Liver (tissue), 9 donors: Measurements from ENCODE around the gene MPC2. TPM values are rescaled to one million over a fixed set of nuclear protein-coding genes. Genes with fewer than 3 reads are reported as not detected.
A peak's percentile ranks its signal among the peaks of the same experiment; 100 is the strongest.

Experiments used
- DNase-seq: peaks from one replicate; pipeline ENCODE4 v3.0.0-alpha.2; 2017; ENCODE audit warnings: low spot score
- H3K27ac ChIP-seq, 2 donors: one replicate each; pipeline ENCODE4 v1.7.0; 2013; ENCODE audit warnings: inconsistent platforms in 2 of 2, low read length in 2 of 2, control low read depth in 1 of 2, low read depth in 1 of 2, mild to moderate bottlenecking in 1 of 2
- H3K27me3 ChIP-seq, 4 donors: one replicate each; pipeline versions ENCODE4 v1.6.1 to v1.7.0; 2013; ENCODE audit warnings: low read length in 3 of 4, inconsistent platforms in 1 of 4, mild to moderate bottlenecking in 1 of 4, moderate library complexity in 1 of 4; ENCODE audit not compliant: control insufficient read depth in 4 of 4, insufficient read depth in 4 of 4
- H3K36me3 ChIP-seq, 4 donors: one replicate each; pipeline versions ENCODE4 v1.6.1 to v1.7.0; 2013; ENCODE audit warnings: low read length in 3 of 4, mild to moderate bottlenecking in 3 of 4, low read depth in 1 of 4, moderate library complexity in 1 of 4; ENCODE audit not compliant: control insufficient read depth in 4 of 4, insufficient read depth in 3 of 4
- H3K4me1 ChIP-seq, 4 donors: one replicate each; pipeline versions ENCODE4 v1.6.1 to v1.7.0; 2013; ENCODE audit warnings: low read length in 3 of 4, mild to moderate bottlenecking in 3 of 4, moderate library complexity in 1 of 4; ENCODE audit not compliant: control insufficient read depth in 4 of 4, insufficient read depth in 4 of 4
- H3K4me3 ChIP-seq, 3 donors: one replicate each; pipeline versions ENCODE4 v1.6.1 to v1.7.0; 2013; ENCODE audit warnings: low read length in 3 of 3, control low read depth in 1 of 3, low read depth in 1 of 3, mild to moderate bottlenecking in 1 of 3
- H3K9ac ChIP-seq, 2 donors: one replicate each; pipeline ENCODE4 v1.7.0; 2013; ENCODE audit warnings: low read length in 2 of 2, mild to moderate bottlenecking in 2 of 2, moderate library complexity in 2 of 2, control low read depth in 1 of 2, low read depth in 1 of 2
- H3K9me3 ChIP-seq, 4 donors: one replicate each; pipeline versions ENCODE4 v1.6.1 to v1.7.0; 2013; ENCODE audit warnings: low read length in 3 of 4; ENCODE audit not compliant: control insufficient read depth in 4 of 4
- EGR1 ChIP-seq, 2 donors: IDR thresholded peaks; 2 replicates each; pipeline ENCODE4 v1.6.1; 2016 to 2018; ENCODE audit warnings: antibody characterized with exemption in 2 of 2, low read depth in 2 of 2
- FOXA1 ChIP-seq: IDR thresholded peaks from 2 replicates; pipeline ENCODE4 v1.6.1; 2016; ENCODE audit warnings: antibody characterized with exemption
- FOXA2 ChIP-seq: IDR thresholded peaks from 2 replicates; pipeline ENCODE4 v1.6.1; 2016; ENCODE audit warnings: antibody characterized with exemption
- GABPA ChIP-seq, 2 donors: IDR thresholded peaks in 1 of 2; conservative IDR thresholded peaks in 1 of 2; 2 replicates each; pipeline ENCODE4 v1.6.1; 2016; ENCODE audit warnings: antibody characterized with exemption in 2 of 2, mild to moderate bottlenecking in 1 of 2, moderate library complexity in 1 of 2
- HNF4A ChIP-seq, 2 donors: conservative IDR thresholded peaks; 2 replicates each; pipeline ENCODE4 v1.6.1; 2016; ENCODE audit warnings: antibody characterized with exemption in 2 of 2, mild to moderate bottlenecking in 2 of 2
- HNF4G ChIP-seq: IDR thresholded peaks from 2 replicates; pipeline ENCODE4 v1.6.1; 2016; ENCODE audit warnings: antibody characterized with exemption
- JUND ChIP-seq, 2 donors: IDR thresholded peaks; 2 replicates each; pipeline ENCODE4 v1.6.1; 2016; ENCODE audit warnings: antibody characterized with exemption in 2 of 2
- RAD21 ChIP-seq, 2 donors: IDR thresholded peaks; 2 replicates each; pipeline ENCODE4 v1.6.1; 2016; ENCODE audit warnings: antibody characterized with exemption in 2 of 2, mild to moderate bottlenecking in 2 of 2
- REST ChIP-seq: IDR thresholded peaks from 2 replicates; pipeline ENCODE4 v1.6.1; 2016; ENCODE audit warnings: antibody characterized with exemption, mild to moderate bottlenecking
- RXRA ChIP-seq, 2 donors: IDR thresholded peaks; 2 replicates each; pipeline ENCODE4 v1.6.1; 2017 to 2018; ENCODE audit warnings: antibody characterized with exemption in 2 of 2, mild to moderate bottlenecking in 1 of 2
- SP1 ChIP-seq: IDR thresholded peaks from 2 replicates; pipeline ENCODE4 v1.6.1; 2018; ENCODE audit warnings: antibody characterized with exemption, mild to moderate bottlenecking
- YY1 ChIP-seq: IDR thresholded peaks from 2 replicates; pipeline ENCODE4 v1.6.1; 2016; ENCODE audit warnings: antibody characterized with exemption, mild to moderate bottlenecking
- ZBTB33 ChIP-seq: IDR thresholded peaks from 2 replicates; pipeline ENCODE4 v1.6.1; 2016; ENCODE audit warnings: antibody characterized with exemption
- WGBS: extraction: QIAGEN DNeasy Blood & Tissue Kit; methylation state at CpG from one replicate; pipeline ENCODE4 v1.1.7; 2013; 5-methylcytosine and 5-hydroxymethylcytosine counted together
- polyA plus RNA-seq, 2 donors: library from polyadenylated mRNA; stranded (reverse) in 1 of 2; unstranded in 1 of 2; fragments of 200-250 nt in 1 of 2; fragments of >200 nt in 1 of 2; fragmentation: Nextera tagmentation in 1 of 2; extraction: Ambion mirVana in 1 of 2; gene quantifications; one replicate each; pipeline versions ENCODE4 v1.2.1 to v1.2.3, GENCODE V29; 2013 to 2015
- total RNA-seq, 2 donors: library from RNA; depleted of rRNA; stranded (reverse); fragments of >200 nt; gene quantifications; one replicate each; pipeline ENCODE4 v1.2.3, GENCODE V29; 2014
- TF ChIP-seq, protein P1 (sequence below): IDR thresholded peaks from 2 replicates; pipeline ENCODE4 v1.6.1; 2016; ENCODE audit warnings: antibody characterized with exemption
- donor health status: healthy.
- donor health status: healthy.
- donor health status: healthy.
- donor health status: healthy.
- donor health status: healthy.

MPC2 gene
- total and polyA plus RNA-seq, 4 donors = 78.8 to 369 (median 127) TPM

GRCh38 chr1:167904652-167905130 lies 32.2 kb downstream of the MPC2 start:
- TF ChIP-seq FOXA2 = peak; percentile 52
- peak; percentile 45 for TF ChIP-seq YY1
- TF ChIP-seq ZBTB33 = no peak
- TF ChIP-seq RXRA (IDR thresholded peaks at IDR 0.05) = peak; percentile 6 to 9
- TF ChIP-seq HNF4A (conservative IDR thresholded peaks at IDR 0.05) = peak in 1 of 2 donors; percentile 11
- no peak overlapping the region for H3K4me3 ChIP-seq
- H3K9me3 ChIP-seq = no peaks in the 10 kb centered on the region
- no peaks in the 10 kb centered on the region for H3K36me3 ChIP-seq
- no peaks in the 10 kb centered on the region for H3K27me3 ChIP-seq
- peak overlapping the region; percentile 71 to 73 for H3K27ac ChIP-seq
- WGBS = 24% methylated on average over 4 of the region's 4 CpGs
- no peak for DNase-seq
- H3K4me1 ChIP-seq = peaks cover 4 to 18% (median 7%) of the 10 kb centered on the region in 4 donors
- no peak overlapping the region for H3K9ac ChIP-seq

DNA sequence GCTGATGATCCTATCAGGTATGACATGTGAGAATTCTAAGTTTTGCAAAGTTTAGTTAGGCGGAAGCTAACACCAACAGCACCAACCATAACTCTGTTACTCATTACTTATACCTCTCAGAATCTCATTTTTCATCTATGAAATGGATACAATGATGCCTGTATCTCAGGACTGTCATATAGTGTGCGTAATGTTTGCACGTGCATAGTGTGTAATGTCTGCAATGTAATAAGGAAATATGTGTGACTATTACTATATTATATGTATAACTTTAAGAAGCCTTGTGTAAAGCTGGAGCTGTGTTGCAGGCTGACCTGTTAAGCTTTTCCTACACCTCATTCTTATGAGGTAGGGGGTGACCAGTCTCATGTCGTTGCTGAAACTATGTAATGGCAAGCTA lies 36.0 kb downstream of the MPC2 start:
- H3K9ac ChIP-seq = no peak overlapping the region
- H3K27ac ChIP-seq = no peak overlapping the region
- H3K4me1 ChIP-seq = peaks cover 4 to 31% (median 16%) of the 10 kb centered on the region in 4 donors
- no peaks in the 10 kb centered on the region for H3K27me3 ChIP-seq
- no peak overlapping the region for H3K4me3 ChIP-seq
- no peaks in the 10 kb centered on the region for H3K9me3 ChIP-seq
- 89% methylated on average over 4 of the region's 4 CpGs for WGBS
- H3K36me3 ChIP-seq = no peaks in the 10 kb centered on the region
- no peak for DNase-seq
- TF ChIP-seq GABPA (IDR thresholded peaks at IDR 0.05 in 1 of 2, conservative IDR thresholded peaks at IDR 0.05 in 1 of 2) = no peak
- TF ChIP-seq HNF4G = no peak
- TF ChIP-seq, protein P1, sequence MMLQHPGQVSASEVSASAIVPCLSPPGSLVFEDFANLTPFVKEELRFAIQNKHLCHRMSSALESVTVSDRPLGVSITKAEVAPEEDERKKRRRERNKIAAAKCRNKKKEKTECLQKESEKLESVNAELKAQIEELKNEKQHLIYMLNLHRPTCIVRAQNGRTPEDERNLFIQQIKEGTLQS = no peak
- no peak for TF ChIP-seq RXRA (IDR thresholded peaks at IDR 0.05)
- TF ChIP-seq YY1 = no peak
- TF ChIP-seq REST = no peak
- no peak for TF ChIP-seq SP1
- TF ChIP-seq JUND (IDR thresholded peaks at IDR 0.05) = no peak
- TF ChIP-seq RAD21 (IDR thresholded peaks at IDR 0.05) = no peak
- no peak for TF ChIP-seq EGR1 (IDR thresholded peaks at IDR 0.05; ENCODE audit: low read depth in 2 of 2)
- no peak for TF ChIP-seq FOXA1
- no peak for TF ChIP-seq ZBTB33
